GM12874 (cell line): ENCODE measurements around the gene MDFIC.

ENCODE experiments used
- TF ChIP-seq, protein P1 (sequence below): IDR thresholded peaks from 2 replicates; pipeline ENCODE4 v1.5.1; 2011; ENCODE audit warnings: low read depth, mild to moderate bottlenecking, control low read depth, low read length, moderate library complexity; ENCODE audit not compliant: insufficient read depth

The MDFIC gene

GRCh38 chr7:114997487-114998404, 75.9 kb downstream of the MDFIC start:
- TF ChIP-seq, protein P1, sequence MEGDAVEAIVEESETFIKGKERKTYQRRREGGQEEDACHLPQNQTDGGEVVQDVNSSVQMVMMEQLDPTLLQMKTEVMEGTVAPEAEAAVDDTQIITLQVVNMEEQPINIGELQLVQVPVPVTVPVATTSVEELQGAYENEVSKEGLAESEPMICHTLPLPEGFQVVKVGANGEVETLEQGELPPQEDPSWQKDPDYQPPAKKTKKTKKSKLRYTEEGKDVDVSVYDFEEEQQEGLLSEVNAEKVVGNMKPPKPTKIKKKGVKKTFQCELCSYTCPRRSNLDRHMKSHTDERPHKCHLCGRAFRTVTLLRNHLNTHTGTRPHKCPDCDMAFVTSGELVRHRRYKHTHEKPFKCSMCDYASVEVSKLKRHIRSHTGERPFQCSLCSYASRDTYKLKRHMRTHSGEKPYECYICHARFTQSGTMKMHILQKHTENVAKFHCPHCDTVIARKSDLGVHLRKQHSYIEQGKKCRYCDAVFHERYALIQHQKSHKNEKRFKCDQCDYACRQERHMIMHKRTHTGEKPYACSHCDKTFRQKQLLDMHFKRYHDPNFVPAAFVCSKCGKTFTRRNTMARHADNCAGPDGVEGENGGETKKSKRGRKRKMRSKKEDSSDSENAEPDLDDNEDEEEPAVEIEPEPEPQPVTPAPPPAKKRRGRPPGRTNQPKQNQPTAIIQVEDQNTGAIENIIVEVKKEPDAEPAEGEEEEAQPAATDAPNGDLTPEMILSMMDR = no peak

- TF ChIP-seq, protein P1 = no peak
Observed at GRCh38 chr7:115004121-115004520, 82.2 kb downstream of the MDFIC start.

- TF ChIP-seq, protein P1 = no peak
Observed at GRCh38 chr7:115005251-115005650, 83.4 kb downstream of the MDFIC start.

DNA sequence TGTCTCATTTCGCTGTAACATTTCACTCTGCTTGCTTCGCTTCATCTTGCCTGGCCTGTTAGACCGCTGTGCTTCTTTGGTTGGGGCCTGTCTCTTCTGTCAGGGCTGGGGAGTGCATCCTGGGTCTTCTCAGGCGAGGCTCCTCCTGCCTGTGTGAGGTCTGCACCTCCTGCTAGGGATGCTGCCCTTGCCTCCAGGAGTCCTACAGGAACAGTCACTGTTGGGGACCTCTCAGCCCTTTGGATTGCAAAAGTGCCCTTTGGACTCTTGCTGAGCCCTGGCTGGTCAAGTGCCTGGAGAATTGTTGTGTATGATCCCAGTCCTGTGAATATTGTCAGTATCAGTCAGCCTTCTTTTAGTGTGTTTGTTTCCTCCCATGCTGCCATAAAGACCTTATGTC, 84.1 kb downstream of the MDFIC start:
- TF ChIP-seq, protein P1 = no peak

DNA sequence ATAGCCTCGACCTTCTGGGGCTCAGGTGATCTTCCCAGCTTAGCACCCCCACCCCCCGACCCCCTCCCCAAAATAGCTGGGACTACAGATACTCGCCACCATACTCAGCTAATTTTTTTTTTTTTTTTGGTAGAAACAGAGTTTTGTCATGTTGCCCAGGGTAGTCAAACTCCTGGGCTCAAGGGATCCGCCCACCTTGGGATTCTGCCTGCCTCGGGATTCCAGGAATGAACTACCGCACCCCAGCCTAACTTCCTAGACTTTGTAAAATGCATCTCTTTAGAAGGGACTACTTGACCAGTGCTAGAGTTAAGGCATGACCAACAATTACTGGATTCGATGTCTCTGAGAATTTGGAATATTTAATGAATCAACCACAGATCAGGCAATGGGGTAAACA, 85.9 kb downstream of the MDFIC start:
- TF ChIP-seq, protein P1 = no peak

DNA sequence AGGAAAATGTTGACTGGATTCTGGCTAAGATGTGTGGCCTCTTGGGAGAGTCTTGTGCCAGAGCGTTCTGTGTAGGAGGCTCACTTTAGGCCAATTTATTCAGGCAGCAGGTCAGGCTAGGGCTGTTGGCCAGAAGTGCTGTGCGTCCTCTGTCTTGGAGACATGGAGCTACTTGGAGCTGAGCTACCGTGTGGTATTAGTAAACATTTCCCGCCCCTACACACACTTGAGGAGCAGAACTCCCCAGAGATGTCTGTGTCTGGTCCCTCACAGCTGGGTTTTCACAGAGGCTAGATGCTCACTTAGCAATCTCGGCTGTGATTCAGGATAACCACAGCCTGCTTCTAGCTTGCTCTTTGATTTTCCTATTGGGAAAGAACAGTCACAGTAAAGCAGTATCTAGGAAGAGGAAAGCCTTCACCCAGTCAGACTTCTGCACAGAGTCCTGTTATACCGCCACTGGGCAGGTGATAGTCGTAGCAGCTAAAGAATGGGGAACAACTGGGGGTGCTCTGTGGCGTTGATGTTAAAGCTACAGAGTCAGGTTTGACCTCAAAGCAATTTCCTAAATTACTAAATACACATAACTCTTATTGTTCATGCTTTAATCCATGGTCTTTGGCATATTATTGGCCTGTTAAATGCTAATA, 86.7 kb downstream of the MDFIC start:
- TF ChIP-seq, protein P1 = no peak

DNA sequence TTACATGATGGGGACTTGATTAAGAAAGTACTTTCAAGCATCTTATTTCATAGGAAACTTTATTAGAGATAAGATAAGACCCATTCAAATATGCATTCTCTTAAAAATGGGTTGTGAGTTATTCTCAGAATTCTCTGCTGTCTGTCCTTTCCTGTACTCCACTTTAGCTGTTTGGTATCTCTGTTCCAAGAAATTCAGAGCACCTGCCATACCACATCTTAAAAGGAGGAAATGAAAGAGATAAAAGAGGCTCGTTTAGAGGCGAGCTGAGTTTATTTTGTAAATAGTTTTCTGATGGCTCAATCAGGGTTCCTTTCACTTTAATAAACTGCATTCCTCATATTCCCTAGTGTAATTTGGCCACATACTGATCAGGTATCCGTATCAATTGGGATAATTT, 87.2 kb downstream of the MDFIC start:
- TF ChIP-seq, protein P1 = no peak
